Parathyroid adenoma (tissue), 2 donors: ENCODE data around the gene ZW10.
"Not testable (repeated sequence)": the region's sequence is repeated elsewhere in the genome, so short reads cannot be mapped to it uniquely, and the experiment has no call there.

Source experiments
- H2AFZ ChIP-seq: fragments of 300-600 bp; sonication (generic); one replicate; pipeline ENCODE4 v1.7.0; 2017; ENCODE audit warnings: antibody characterized with exemption, mild to moderate bottlenecking
- H3K27ac ChIP-seq: fragments of 300-600 bp; sonication (generic); one replicate; pipeline ENCODE4 v1.7.0; 2017
- H3K27me3 ChIP-seq: fragments of 300-600 bp; sonication (generic); one replicate; pipeline ENCODE4 v1.7.0; 2017; ENCODE audit warnings: low read length; ENCODE audit not compliant: control insufficient read depth, insufficient read depth
- H3K36me3 ChIP-seq: fragments of 300-600 bp; sonication (generic); one replicate; pipeline ENCODE4 v1.7.0; 2017; ENCODE audit warnings: low read length; ENCODE audit not compliant: control insufficient read depth, insufficient read depth
- H3K4me1 ChIP-seq: fragments of 300-600 bp; sonication (generic); one replicate; pipeline ENCODE4 v1.7.0; 2017; ENCODE audit warnings: control low read depth
- H3K4me2 ChIP-seq: fragments of 300-600 bp; sonication (generic); one replicate; pipeline ENCODE4 v1.7.0; 2017; ENCODE audit warnings: low read length
- H3K4me3 ChIP-seq: fragments of 300-600 bp; sonication (generic); one replicate; pipeline ENCODE4 v1.7.0; 2017; ENCODE audit warnings: low read depth, low read length
- H3K79me2 ChIP-seq: fragments of 300-600 bp; sonication (generic); one replicate; pipeline ENCODE4 v1.7.0; 2017; ENCODE audit warnings: control low read depth
- H3K9ac ChIP-seq: fragments of 300-600 bp; sonication (generic); one replicate; pipeline ENCODE4 v1.7.0; 2017; ENCODE audit warnings: mild to moderate bottlenecking
- H3K9me3 ChIP-seq: fragments of 300-600 bp; sonication (generic); one replicate; pipeline ENCODE4 v1.7.0; 2017; ENCODE audit warnings: low read length; ENCODE audit not compliant: control insufficient read depth
- TF ChIP-seq, protein P1 (sequence below): fragments of 300-600 bp; sonication (generic); IDR thresholded peaks from one replicate; pipeline ENCODE4 v1.7.0; 2017; ENCODE audit warnings: antibody characterized with exemption, mild to moderate bottlenecking
- donor health status: primary hyperparathyroidism.

Gene ZW10

DNA sequence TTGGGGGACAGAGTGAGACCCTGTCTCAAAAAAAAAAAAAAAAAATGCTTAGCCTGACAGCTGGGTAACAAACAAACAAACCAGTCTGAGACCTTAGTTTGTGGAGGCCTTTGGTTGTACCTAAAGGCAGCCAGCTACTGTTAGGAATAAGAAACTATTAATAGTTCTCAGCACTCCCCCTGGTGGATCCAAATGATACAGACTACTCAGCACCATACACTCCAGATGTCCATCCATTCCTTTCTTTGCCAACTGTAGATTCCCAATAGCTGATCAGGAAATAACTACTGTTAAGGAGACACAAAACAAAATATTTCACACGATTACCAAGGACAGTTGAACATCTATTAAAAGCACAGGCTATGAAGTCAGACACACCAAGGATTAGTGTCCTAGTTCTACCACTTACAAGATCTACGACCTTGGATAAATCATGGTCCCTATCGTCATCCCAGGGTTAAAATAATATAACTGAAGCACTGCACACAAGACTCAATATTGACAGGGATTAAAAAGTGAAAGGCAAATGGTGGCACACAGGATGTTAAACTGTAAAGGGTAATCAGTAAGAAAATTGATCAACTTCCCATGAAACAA is 23.3 kb upstream of the ZW10 start:
- Histone ChIP-seq H3K9me3 (no peaks in the 10 kb centered on the region), H3K27ac (no peak overlapping the region), H3K27me3 (no peaks in the 10 kb centered on the region), H3K4me2 (no peak overlapping the region), H3K4me1 (no peaks in the 10 kb centered on the region), H3K36me3 (no peaks in the 10 kb centered on the region), H3K9ac (no peak overlapping the region), H3K79me2 (no peaks in the 10 kb centered on the region), H3K4me3 (no peak overlapping the region), H2AFZ (no peak overlapping the region)
- TF ChIP-seq, protein P1, sequence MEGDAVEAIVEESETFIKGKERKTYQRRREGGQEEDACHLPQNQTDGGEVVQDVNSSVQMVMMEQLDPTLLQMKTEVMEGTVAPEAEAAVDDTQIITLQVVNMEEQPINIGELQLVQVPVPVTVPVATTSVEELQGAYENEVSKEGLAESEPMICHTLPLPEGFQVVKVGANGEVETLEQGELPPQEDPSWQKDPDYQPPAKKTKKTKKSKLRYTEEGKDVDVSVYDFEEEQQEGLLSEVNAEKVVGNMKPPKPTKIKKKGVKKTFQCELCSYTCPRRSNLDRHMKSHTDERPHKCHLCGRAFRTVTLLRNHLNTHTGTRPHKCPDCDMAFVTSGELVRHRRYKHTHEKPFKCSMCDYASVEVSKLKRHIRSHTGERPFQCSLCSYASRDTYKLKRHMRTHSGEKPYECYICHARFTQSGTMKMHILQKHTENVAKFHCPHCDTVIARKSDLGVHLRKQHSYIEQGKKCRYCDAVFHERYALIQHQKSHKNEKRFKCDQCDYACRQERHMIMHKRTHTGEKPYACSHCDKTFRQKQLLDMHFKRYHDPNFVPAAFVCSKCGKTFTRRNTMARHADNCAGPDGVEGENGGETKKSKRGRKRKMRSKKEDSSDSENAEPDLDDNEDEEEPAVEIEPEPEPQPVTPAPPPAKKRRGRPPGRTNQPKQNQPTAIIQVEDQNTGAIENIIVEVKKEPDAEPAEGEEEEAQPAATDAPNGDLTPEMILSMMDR, result peak; percentile 49

DNA sequence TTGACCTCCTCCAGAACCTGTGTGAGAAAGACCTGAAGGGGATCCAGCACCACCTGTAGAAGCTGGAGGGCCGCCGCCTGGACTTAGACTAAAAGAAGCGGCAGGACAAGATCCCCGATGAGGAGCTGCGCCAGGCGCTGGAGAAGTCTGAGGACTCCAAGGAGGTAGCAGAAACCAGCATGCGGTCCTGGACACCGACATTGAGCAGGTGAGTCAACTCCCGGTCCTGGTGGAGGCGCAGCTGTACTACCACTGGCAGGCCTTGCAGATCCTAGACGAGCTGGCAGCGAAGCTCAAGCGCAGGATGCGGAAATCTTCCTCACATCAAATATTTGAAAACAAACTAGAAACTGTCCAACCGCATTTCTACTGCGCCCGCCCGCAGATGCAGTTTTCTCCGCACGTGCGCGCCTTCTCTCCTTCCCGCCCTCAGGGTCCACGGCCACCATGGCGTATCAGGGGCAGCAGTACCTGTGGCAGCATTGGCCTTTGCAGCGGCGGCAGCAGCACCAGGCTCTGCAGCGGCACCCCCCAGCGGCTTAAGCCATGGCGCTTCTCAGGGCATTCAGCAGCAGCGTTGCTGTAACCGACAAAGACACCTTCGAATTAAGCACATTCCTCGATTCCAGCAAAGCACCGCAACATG is 16.3 kb upstream of the ZW10 start:
- Histone ChIP-seq H3K27ac (no peak overlapping the region), H3K79me2 (no peaks in the 10 kb centered on the region), H2AFZ (no peak overlapping the region), H3K9me3 (no peaks in the 10 kb centered on the region), H3K36me3 (no peaks in the 10 kb centered on the region), H3K4me2 (no peak overlapping the region), H3K4me1 (no peaks in the 10 kb centered on the region), H3K27me3 (no peaks in the 10 kb centered on the region), H3K4me3 (no peak overlapping the region), H3K9ac (no peak overlapping the region)
- TF ChIP-seq, protein P1, result no peak

DNA sequence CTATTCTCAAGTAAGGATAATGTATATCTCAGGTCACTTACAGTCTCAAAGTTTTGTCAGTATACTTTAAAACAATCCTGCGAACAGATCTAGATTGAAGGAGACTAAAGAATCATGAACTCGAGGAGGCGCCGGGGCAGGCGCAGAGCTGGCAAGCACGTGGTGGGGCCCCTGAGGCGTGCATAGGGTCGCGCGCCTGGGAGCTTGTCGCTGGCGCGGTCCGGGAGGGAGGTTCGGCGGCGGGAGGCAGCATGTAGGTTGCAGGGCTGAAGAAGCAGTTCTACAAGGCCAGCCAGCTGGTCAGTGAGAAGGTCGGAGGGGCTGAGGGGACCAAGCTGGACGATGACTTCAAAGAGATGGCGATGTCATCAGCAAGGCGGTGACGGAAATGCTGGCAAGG is 15.5 kb upstream of the ZW10 start:
- H3K36me3 ChIP-seq, H3K4me1 ChIP-seq, H3K27me3 ChIP-seq, H3K27ac ChIP-seq, H3K79me2 ChIP-seq, H3K4me2 ChIP-seq, H2AFZ ChIP-seq, H3K4me3 ChIP-seq, H3K9me3 ChIP-seq, H3K9ac ChIP-seq: not testable (repeated sequence)

DNA sequence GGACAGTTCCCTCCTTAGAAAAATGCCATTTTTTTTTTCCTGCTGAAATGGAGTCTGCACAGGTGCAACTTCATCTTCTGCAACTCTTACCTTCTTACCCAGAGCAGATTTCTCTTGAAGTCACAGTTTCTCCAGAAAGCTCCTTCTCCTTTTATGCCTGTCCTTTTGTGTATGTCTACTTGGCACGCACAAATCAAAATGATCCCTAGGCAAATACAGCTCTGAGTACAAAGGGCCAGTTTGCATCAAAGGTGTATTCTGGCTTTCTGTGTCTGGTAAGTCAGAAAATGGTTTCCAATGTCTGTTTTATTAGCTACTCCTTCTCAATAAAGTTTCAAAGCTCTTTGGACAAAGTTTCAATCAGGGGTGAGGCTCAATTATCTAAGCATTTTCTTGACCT is 8.6 kb upstream of the ZW10 start:
- Histone ChIP-seq H2AFZ (no peak overlapping the region), H3K79me2 (no peaks in the 10 kb centered on the region), H3K9ac (no peak overlapping the region), H3K4me2 (no peak overlapping the region), H3K4me3 (no peak overlapping the region), H3K9me3 (no peaks in the 10 kb centered on the region), H3K36me3 (no peaks in the 10 kb centered on the region), H3K27ac (no peak overlapping the region), H3K27me3 (no peaks in the 10 kb centered on the region), H3K4me1 (no peaks in the 10 kb centered on the region)
- TF ChIP-seq, protein P1, result no peak

DNA sequence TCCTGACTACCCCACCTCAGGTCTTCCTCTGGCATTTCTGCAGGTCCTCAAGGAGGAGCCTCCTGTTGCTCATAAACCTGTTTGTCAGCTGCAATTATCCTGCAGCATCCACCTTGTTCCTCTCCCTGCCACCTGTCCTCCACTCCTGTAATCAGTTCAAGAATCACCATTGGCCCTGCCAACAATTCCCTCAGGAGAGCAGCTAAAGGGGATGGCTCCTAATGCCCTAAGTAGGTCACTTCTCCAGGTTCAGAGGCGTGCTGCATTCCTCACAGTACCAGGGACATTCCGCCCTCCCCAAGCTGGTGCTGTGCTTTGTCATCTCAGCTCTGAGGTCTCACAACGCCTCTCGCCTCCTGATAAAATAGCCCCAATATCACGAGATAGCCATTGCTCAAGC is 8.2 kb upstream of the ZW10 start:
- Histone ChIP-seq H3K36me3 (no peaks in the 10 kb centered on the region), H3K79me2 (no peaks in the 10 kb centered on the region), H3K9ac (no peak overlapping the region), H2AFZ (no peak overlapping the region), H3K27me3 (no peaks in the 10 kb centered on the region), H3K4me1 (no peaks in the 10 kb centered on the region), H3K27ac (no peak overlapping the region), H3K4me2 (no peak overlapping the region), H3K9me3 (no peaks in the 10 kb centered on the region), H3K4me3 (no peak overlapping the region)
- TF ChIP-seq, protein P1, result no peak
